HG03432 (cell line): ENCODE data around the gene MXD4.
"Not testable (repeated sequence)": the region's sequence is repeated elsewhere in the genome, so short reads cannot be mapped to it uniquely, and the experiment has no call there.

Source experiments
- ATAC-seq: cut with Tn5 transposase; IDR thresholded peaks from one replicate; pipeline ENCODE4 v1.9.1; 2021; ENCODE audit warnings: mild to moderate bottlenecking, moderate library complexity; ENCODE audit not compliant: unreplicated experiment

MXD4 gene

GRCh38 chr4:2231082-2231481 is 30.8 kb downstream of the MXD4 start:
- ATAC-seq, result no peak

GRCh38 chr4:2226261-2226660 is 35.6 kb downstream of the MXD4 start:
- no peak for ATAC-seq

GRCh38 chr4:2222838-2223237 is 39.1 kb downstream of the MXD4 start:
- ATAC-seq, result no peak

- not testable (repeated sequence) for ATAC-seq
Measured at GRCh38 chr4:2221378-2221777, 40.5 kb downstream of the MXD4 start.

GRCh38 chr4:2220016-2220630 is 41.8 kb downstream of the MXD4 start:
- ATAC-seq, result peak; percentile 61

GRCh38 chr4:2219233-2219760 is 42.6 kb downstream of the MXD4 start:
- ATAC-seq, result no peak

GRCh38 chr4:2218436-2218835 is 43.5 kb downstream of the MXD4 start:
- ATAC-seq, result no peak

- no peak for ATAC-seq
Measured at GRCh38 chr4:2217726-2218125, 44.2 kb downstream of the MXD4 start.

GRCh38 chr4:2212831-2213230 is 49.1 kb downstream of the MXD4 start:
- ATAC-seq, result no peak

- ATAC-seq, result not testable (repeated sequence)
Measured at GRCh38 chr4:2202789-2203188, 59.1 kb downstream of the MXD4 start.
